ENCODE results near the gene NFATC2.
"Not testable (repeated sequence)": the region's sequence is repeated elsewhere in the genome, so short reads cannot be mapped to it uniquely, and the experiment has no call there.

Gene NFATC2

DNA sequence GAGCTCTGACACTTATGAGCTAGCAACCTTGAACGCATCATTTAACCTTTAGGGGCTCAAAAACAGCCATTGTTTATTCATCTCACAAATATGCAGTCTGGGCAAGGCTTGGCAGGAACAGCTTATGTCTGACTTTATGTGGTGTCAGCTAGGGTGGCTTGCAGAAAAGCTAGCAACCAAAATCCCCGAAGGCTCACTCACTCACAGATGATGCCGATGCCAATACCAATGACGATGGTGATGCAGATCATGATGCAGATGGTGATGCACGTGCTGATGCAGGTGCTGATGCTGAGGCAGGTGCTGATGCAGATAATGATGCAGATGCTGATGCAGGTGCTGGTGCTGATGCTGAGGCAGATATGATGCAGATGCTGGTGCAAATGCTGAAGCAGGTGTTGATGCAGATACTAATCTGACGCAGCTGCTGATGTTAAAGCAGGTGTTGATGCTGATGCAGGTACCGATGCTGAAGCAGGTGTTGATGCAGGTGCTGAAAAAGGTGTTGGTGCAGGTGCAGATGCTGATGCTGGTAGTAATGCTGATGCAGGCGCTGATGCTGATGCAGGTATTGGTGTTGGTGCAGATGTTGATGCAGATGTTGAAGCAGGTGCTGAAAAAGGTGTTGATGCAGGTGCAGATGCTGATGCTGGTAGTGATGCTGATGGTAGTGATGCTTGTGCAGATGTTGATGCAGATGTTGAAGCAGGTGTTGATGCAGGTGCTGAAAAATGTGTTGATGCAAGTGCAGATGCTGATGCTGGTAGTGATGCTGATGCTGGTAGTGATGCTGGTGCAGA, 195.6 kb downstream of the NFATC2 start:
- Histone ChIP-seq H3K18ac (ENCODE audit: low read length) (no peak overlapping the region), H3K27me3 (ENCODE audit: insufficient read depth, low read length, poor library complexity) (no peaks in the 10 kb centered on the region), H2BK5ac (ENCODE audit: low read length) (no peak overlapping the region), H2AK5ac (ENCODE audit: low read length) (no peak overlapping the region), H3K23ac (ENCODE audit: low read length) (no peak overlapping the region), H4K5ac (ENCODE audit: low read length) (no peak overlapping the region), H3K36me3 (ENCODE audit: control insufficient read depth, insufficient read depth, low read length) (no peaks in the 10 kb centered on the region), H3K4me3 (ENCODE audit: low read length) (no peak overlapping the region), H2BK15ac (replicated peaks; ENCODE audit: low read depth) (no peak overlapping the region), H3K9ac (ENCODE audit: low read length) (no peak overlapping the region), H2BK120ac (ENCODE audit: low read depth, low read length) (no peak overlapping the region), H3K56ac (ENCODE audit: low read length) (no peak overlapping the region), H4K8ac (ENCODE audit: low read depth, low read length) (no peak overlapping the region), H3K79me1 (ENCODE audit: low read length) (no peaks in the 10 kb centered on the region), H3K27ac (ENCODE audit: low read depth, low read length) (no peak overlapping the region), H3K79me2 (ENCODE audit: control insufficient read depth, insufficient read depth, low read length) (no peaks in the 10 kb centered on the region), H3K4me1 (ENCODE audit: control insufficient read depth, low read depth, low read length) (no peaks in the 10 kb centered on the region), H3K4ac (ENCODE audit: low read depth, low read length) (no peak overlapping the region), H3K4me2 (ENCODE audit: low read length) (no peak overlapping the region)
- no peak for DNase-seq
- WGBS (ENCODE audit: extremely low coverage, insufficient coverage, low lambda C conversion rate): no CpG with 5 or more reads among the region's 8 CpGs

DNA sequence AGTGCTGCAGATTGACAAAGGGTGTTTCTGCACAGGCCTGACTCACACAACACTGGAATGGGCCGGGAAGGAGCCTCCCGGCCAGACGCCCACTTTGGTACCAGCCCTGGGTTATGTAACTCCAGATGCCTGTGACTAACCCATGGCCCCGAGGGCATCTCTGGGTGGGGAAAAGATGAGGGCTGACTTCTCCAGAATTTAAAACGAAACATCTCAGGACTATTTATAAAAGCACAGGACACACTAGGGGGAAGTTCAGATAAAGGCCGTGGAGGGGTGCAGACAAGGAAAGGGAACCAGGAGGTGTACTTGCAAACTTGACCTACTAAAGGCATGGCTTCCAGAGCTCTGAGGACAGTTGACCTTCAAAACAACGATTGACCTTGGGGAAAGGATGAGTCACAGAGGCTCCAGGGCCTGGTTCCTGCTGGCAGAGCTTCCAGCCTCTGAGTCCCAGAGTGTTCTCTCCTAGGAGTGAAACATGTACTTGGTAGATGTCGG, 196.9 kb downstream of the NFATC2 start:
- no peak overlapping the region for H3K27ac ChIP-seq (ENCODE audit: low read depth, low read length)
- no CpG with 5 or more reads among the region's 8 CpGs for WGBS (ENCODE audit: extremely low coverage, insufficient coverage, low lambda C conversion rate)

DNA sequence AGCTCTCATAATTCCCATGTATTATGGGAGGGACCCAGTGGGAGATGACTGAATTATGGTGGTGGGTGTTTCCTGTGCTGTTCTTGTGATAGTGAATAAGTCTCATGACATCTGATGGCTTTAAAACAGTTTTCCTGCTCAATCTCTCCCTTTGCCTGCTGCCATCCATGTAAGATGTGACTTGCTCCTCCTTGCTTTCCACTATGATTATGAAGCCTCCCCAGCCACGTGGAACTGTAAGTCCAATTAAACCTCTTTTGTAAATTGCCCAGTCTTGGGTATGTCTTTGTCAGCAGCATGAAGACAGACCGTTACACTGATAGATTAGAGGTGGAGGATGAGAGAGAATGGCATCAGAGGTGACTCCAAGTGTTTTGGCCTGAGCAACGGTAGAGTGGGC, 198.7 kb downstream of the NFATC2 start:
- no CpG with 5 or more reads among the region's 3 CpGs for WGBS (ENCODE audit: extremely low coverage, insufficient coverage, low lambda C conversion rate)
- H4K5ac ChIP-seq (ENCODE audit: low read length); H3K79me2 ChIP-seq (ENCODE audit: control insufficient read depth, insufficient read depth, low read length); H3K27ac ChIP-seq (ENCODE audit: low read depth, low read length); H2BK120ac ChIP-seq (ENCODE audit: low read depth, low read length); H2BK15ac ChIP-seq (replicated peaks; ENCODE audit: low read depth); H3K9ac ChIP-seq (ENCODE audit: low read length); H3K4me1 ChIP-seq (ENCODE audit: control insufficient read depth, low read depth, low read length); H2AK5ac ChIP-seq (ENCODE audit: low read length); DNase-seq; H3K27me3 ChIP-seq (ENCODE audit: insufficient read depth, low read length, poor library complexity); H4K8ac ChIP-seq (ENCODE audit: low read depth, low read length); H3K56ac ChIP-seq (ENCODE audit: low read length); H3K36me3 ChIP-seq (ENCODE audit: control insufficient read depth, insufficient read depth, low read length); H3K79me1 ChIP-seq (ENCODE audit: low read length); H3K4me2 ChIP-seq (ENCODE audit: low read length); H3K4ac ChIP-seq (ENCODE audit: low read depth, low read length); H2BK5ac ChIP-seq (ENCODE audit: low read length); H3K23ac ChIP-seq (ENCODE audit: low read length); H3K4me3 ChIP-seq (ENCODE audit: low read length); H3K18ac ChIP-seq (ENCODE audit: low read length): not testable (repeated sequence)

More for the DNA sequence above, 196.9 kb downstream of the NFATC2 start:
- Histone ChIP-seq H3K18ac (ENCODE audit: low read length) (no peak overlapping the region), H2BK120ac (ENCODE audit: low read depth, low read length) (no peak overlapping the region), H3K27me3 (ENCODE audit: insufficient read depth, low read length, poor library complexity) (no peaks in the 10 kb centered on the region), H3K36me3 (ENCODE audit: control insufficient read depth, insufficient read depth, low read length) (no peaks in the 10 kb centered on the region), H2BK15ac (replicated peaks; ENCODE audit: low read depth) (no peak overlapping the region), H3K4ac (ENCODE audit: low read depth, low read length) (no peak overlapping the region), H2BK5ac (ENCODE audit: low read length) (no peak overlapping the region), H2AK5ac (ENCODE audit: low read length) (no peak overlapping the region), H3K9ac (ENCODE audit: low read length) (no peak overlapping the region), H3K4me1 (ENCODE audit: control insufficient read depth, low read depth, low read length) (no peaks in the 10 kb centered on the region), H3K79me2 (ENCODE audit: control insufficient read depth, insufficient read depth, low read length) (no peaks in the 10 kb centered on the region), H4K8ac (ENCODE audit: low read depth, low read length) (no peak overlapping the region), H3K23ac (ENCODE audit: low read length) (no peak overlapping the region), H3K79me1 (ENCODE audit: low read length) (no peaks in the 10 kb centered on the region), H3K4me2 (ENCODE audit: low read length) (no peak overlapping the region), H4K5ac (ENCODE audit: low read length) (no peak overlapping the region), H3K56ac (ENCODE audit: low read length) (no peak overlapping the region), H3K4me3 (ENCODE audit: low read length) (no peak overlapping the region)
- DNase-seq: no peak

DNA sequence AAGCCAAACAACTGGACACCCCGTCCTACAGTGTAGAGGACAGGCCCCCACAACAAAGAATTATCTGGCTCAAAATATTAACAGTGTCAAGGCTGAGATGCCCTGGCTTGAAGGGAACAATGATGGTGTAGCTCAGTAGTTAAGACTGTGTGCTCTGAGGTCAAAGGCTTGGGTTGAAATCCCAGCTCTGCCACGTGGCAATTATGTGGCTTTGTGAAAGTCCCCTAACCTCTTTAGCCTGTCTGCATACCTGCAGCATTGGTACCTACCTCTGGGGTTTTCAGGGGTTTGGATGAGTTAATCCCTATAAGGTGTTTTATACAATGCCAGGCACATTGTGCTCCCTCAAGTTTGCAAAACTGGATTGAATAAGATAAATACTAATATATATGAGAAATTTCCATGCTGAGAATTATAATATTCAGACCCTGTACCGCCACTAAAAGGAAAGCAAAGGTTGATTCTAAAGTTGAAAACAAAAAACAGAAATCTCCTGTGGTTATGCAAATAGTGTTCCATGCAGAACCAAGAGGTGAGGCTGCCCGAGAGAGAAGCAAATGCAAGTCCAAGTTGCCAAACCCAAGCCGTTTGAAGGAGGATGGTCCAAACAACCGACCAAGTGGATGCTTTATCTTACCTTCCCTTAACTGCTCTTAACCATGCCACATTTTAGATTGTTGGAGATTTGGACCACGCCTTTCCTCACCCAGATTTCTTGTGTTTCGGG, 199.8 kb downstream of the NFATC2 start:
- no peak overlapping the region for H3K4me2 ChIP-seq (ENCODE audit: low read length)
- no peak for DNase-seq
- no peak overlapping the region for H2BK5ac ChIP-seq (ENCODE audit: low read length)
- no peak overlapping the region for H3K23ac ChIP-seq (ENCODE audit: low read length)
- no peaks in the 10 kb centered on the region for H3K4me1 ChIP-seq (ENCODE audit: control insufficient read depth, low read depth, low read length)
- H2AK5ac ChIP-seq (ENCODE audit: low read length): no peak overlapping the region
- no CpG with 5 or more reads among the region's 8 CpGs for WGBS (ENCODE audit: extremely low coverage, insufficient coverage, low lambda C conversion rate)
- no peaks in the 10 kb centered on the region for H3K36me3 ChIP-seq (ENCODE audit: control insufficient read depth, insufficient read depth, low read length)
- no peak overlapping the region for H4K8ac ChIP-seq (ENCODE audit: low read depth, low read length)
- H3K27ac ChIP-seq (ENCODE audit: low read depth, low read length): no peak overlapping the region
- no peak overlapping the region for H3K56ac ChIP-seq (ENCODE audit: low read length)
- no peak overlapping the region for H3K4ac ChIP-seq (ENCODE audit: low read depth, low read length)
- H3K27me3 ChIP-seq (ENCODE audit: insufficient read depth, low read length, poor library complexity): no peaks in the 10 kb centered on the region
- H2BK15ac ChIP-seq (replicated peaks; ENCODE audit: low read depth): no peak overlapping the region
- no peak overlapping the region for H2BK120ac ChIP-seq (ENCODE audit: low read depth, low read length)
- H3K79me2 ChIP-seq (ENCODE audit: control insufficient read depth, insufficient read depth, low read length): no peaks in the 10 kb centered on the region
- H3K9ac ChIP-seq (ENCODE audit: low read length): no peak overlapping the region
- H3K4me3 ChIP-seq (ENCODE audit: low read length): no peak overlapping the region
- H3K79me1 ChIP-seq (ENCODE audit: low read length): no peaks in the 10 kb centered on the region
- H4K5ac ChIP-seq (ENCODE audit: low read length): no peak overlapping the region
- H3K18ac ChIP-seq (ENCODE audit: low read length): no peak overlapping the region

DNA sequence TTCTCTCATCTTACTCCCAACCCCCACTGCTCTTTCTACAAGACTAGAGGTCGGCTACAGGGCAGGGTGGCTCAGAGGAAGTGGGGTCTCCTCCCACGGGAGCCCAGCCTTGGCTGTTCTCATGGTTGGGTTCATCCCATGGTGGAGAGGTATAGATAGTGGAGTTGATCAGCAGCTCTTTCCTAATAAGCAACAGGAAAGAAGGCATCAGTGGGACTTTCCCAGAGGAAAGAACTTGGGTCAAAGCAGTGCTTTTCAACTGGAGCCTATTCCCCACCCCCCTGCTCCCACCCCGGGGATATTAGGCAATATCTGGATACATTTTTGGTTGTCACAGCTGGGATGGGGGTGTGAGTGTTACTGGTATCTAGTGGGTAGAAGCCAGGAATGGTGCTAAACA, 200.9 kb downstream of the NFATC2 start:
- H3K79me1 ChIP-seq (ENCODE audit: low read length): no peaks in the 10 kb centered on the region
- H3K4ac ChIP-seq (ENCODE audit: low read depth, low read length): no peak overlapping the region

More for the DNA sequence above, 200.9 kb downstream of the NFATC2 start:
- Histone ChIP-seq H3K79me2 (ENCODE audit: control insufficient read depth, insufficient read depth, low read length) (no peaks in the 10 kb centered on the region), H2BK5ac (ENCODE audit: low read length) (no peak overlapping the region), H4K8ac (ENCODE audit: low read depth, low read length) (no peak overlapping the region), H3K27me3 (ENCODE audit: insufficient read depth, low read length, poor library complexity) (no peaks in the 10 kb centered on the region), H2BK15ac (replicated peaks; ENCODE audit: low read depth) (no peak overlapping the region), H3K9ac (ENCODE audit: low read length) (no peak overlapping the region), H3K4me1 (ENCODE audit: control insufficient read depth, low read depth, low read length) (no peaks in the 10 kb centered on the region), H3K18ac (ENCODE audit: low read length) (no peak overlapping the region), H3K56ac (ENCODE audit: low read length) (no peak overlapping the region), H2BK120ac (ENCODE audit: low read depth, low read length) (no peak overlapping the region), H3K36me3 (ENCODE audit: control insufficient read depth, insufficient read depth, low read length) (no peaks in the 10 kb centered on the region), H2AK5ac (ENCODE audit: low read length) (no peak overlapping the region), H3K23ac (ENCODE audit: low read length) (no peak overlapping the region), H3K4me3 (ENCODE audit: low read length) (no peak overlapping the region), H3K27ac (ENCODE audit: low read depth, low read length) (no peak overlapping the region), H4K5ac (ENCODE audit: low read length) (no peak overlapping the region), H3K4me2 (ENCODE audit: low read length) (no peak overlapping the region)
- DNase-seq: no peak
- WGBS (ENCODE audit: extremely low coverage, insufficient coverage, low lambda C conversion rate): no CpG with 5 or more reads among the region's 3 CpGs
